ENCODE data around the gene KMT5B. TPM values are rescaled to one million over a fixed set of nuclear protein-coding genes. Genes with fewer than 3 reads are reported as not detected.

Gene KMT5B
- total RNA-seq, 4 donors from 2014 or later, result 25.5 to 47.1 (median 40.3) TPM

DNA sequence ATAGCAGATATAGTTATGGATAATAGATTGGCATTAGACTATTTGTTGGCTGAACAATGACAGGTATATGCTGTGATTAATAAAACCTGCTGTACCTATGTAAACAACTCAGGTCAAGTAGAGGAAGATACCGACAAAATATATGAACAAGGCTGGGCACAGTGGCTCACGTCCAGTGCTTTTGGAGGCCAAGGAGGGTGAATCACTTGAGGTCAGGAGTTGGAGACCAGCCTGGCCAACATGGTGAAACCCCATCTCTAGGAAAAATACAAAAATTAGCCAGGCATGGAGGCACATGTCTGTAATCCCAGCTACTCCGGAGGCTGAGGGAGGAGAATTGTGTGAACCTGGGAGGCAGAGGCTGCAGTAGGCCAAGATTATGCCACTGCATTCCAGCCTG is 77.9 kb downstream of the KMT5B start:
- Histone ChIP-seq H3K4me1 (peaks cover 0 to 10% (median 0%) of the 10 kb centered on the region in 4 donors), H3K4me3 (no peak overlapping the region), H3K27me3 (no peaks in the 10 kb centered on the region), H3K36me3 (no peaks in the 10 kb centered on the region), H3K27ac (no peak overlapping the region), H3K9me3 (no peaks in the 10 kb centered on the region)
- WGBS, 2 donors, result 65 to 86% methylated on average over 3 of the region's 3 CpGs
- DNase-seq (ENCODE audit: low spot score in 2 of 2), result no peak
- TF ChIP-seq EP300 (IDR thresholded peaks at IDR 0.05) (no peak), POLR2A (IDR thresholded peaks at IDR 0.05) (no peak)
- TF ChIP-seq, protein P1, sequence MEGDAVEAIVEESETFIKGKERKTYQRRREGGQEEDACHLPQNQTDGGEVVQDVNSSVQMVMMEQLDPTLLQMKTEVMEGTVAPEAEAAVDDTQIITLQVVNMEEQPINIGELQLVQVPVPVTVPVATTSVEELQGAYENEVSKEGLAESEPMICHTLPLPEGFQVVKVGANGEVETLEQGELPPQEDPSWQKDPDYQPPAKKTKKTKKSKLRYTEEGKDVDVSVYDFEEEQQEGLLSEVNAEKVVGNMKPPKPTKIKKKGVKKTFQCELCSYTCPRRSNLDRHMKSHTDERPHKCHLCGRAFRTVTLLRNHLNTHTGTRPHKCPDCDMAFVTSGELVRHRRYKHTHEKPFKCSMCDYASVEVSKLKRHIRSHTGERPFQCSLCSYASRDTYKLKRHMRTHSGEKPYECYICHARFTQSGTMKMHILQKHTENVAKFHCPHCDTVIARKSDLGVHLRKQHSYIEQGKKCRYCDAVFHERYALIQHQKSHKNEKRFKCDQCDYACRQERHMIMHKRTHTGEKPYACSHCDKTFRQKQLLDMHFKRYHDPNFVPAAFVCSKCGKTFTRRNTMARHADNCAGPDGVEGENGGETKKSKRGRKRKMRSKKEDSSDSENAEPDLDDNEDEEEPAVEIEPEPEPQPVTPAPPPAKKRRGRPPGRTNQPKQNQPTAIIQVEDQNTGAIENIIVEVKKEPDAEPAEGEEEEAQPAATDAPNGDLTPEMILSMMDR (IDR thresholded peaks at IDR 0.05), result no peak

DNA sequence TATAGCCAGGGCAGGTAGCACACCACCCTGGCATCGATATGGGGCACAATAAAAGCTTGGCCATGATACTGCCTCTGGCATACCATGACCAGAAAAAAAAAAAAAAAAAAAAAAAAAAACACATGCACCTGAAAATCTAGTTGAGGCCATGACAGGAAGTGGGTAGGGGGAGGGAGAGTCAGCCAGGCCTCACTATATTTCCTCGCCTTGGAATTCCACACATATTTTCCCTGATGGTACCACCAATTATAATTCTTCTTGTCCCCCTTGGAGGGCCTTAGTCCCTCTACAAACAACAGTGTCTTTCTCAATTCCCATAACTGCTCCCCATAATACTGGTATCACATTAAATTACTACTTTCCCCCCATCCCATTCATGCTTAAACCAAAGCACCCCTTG is 79.3 kb downstream of the KMT5B start:
- Histone ChIP-seq H3K36me3 (no peaks in the 10 kb centered on the region), H3K4me3 (no peak overlapping the region), H3K27me3 (no peaks in the 10 kb centered on the region), H3K4me1 (peaks cover 0 to 14% (median 2%) of the 10 kb centered on the region in 4 donors), H3K27ac (no peak overlapping the region), H3K9me3 (no peaks in the 10 kb centered on the region)
- 88 to 94% methylated on average over 2 of the region's 2 CpGs for WGBS, 2 donors
- DNase-seq (ENCODE audit: low spot score in 2 of 2), result no peak
- TF ChIP-seq POLR2A (IDR thresholded peaks at IDR 0.05) (no peak), EP300 (IDR thresholded peaks at IDR 0.05) (no peak)
- TF ChIP-seq, protein P1 (IDR thresholded peaks at IDR 0.05), result no peak

DNA sequence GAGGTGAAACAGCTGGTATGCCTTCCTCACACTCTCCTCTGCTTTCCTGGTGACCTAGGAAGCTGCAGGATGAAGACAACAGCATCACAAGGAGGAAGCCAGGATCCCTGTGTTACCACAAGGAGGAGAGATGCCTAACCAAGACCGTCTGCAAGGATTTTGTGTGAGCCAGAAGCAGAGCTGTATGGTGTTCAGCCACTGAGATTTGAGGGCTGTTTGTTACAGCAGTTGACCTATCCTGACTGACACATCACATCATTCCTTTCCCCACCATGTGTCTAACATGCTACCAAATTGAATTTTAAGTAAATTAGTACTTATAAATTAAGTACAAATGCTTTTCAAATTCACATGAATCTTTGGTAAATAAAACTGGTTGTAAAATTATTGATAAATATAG is 83.0 kb downstream of the KMT5B start:
- Histone ChIP-seq H3K36me3 (no peaks in the 10 kb centered on the region), H3K27me3 (no peaks in the 10 kb centered on the region), H3K9me3 (no peaks in the 10 kb centered on the region), H3K27ac (no peak overlapping the region), H3K4me1 (peaks cover 0 to 19% (median 5%) of the 10 kb centered on the region in 4 donors), H3K4me3 (no peak overlapping the region)
- DNase-seq (ENCODE audit: low spot score in 2 of 2), result no peak
- TF ChIP-seq EP300 (IDR thresholded peaks at IDR 0.05), result no peak
- TF ChIP-seq POLR2A (IDR thresholded peaks at IDR 0.05), result no peak
- TF ChIP-seq, protein P1 (IDR thresholded peaks at IDR 0.05), result no peak
- WGBS, 2 donors, result 63 to 76% methylated on average over 1 of the region's 1 CpG

DNA sequence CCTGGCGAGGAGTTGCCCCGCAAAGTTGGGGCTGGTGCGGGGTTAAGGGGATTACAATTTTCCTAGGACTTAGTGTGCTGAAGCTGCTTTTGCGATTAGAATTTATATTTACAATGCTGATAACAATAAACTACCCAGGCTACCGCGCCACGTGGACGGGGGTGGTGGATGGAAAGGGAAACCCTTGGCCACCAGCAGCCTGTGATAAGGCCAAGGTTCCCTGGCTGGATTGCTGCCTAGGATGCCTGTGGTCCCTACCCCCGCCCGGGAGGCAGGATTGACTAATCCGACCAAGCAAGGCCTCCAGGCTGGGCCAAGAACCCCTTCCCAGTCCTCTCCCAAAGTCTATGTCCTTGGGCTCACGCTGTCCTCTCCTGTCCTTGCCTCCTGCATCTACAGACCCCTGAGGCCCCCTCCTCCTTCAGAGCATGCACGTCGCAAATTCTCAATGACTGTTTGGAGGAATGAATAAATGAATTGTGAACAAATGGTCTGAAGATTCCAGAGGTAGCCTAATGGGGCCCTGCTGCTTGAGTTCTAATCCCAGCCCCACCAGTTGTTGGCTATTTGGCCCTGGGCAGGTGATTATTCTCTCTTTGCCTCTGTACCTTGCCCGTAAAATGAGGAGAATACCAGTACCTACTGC is 84.3 kb downstream of the KMT5B start:
- Histone ChIP-seq H3K36me3 (no peaks in the 10 kb centered on the region), H3K27ac (peak overlapping the region; percentile 49 to 94 (median 81)), H3K27me3 (no peaks in the 10 kb centered on the region), H3K9me3 (no peaks in the 10 kb centered on the region), H3K4me1 (peaks cover 0 to 19% (median 5%) of the 10 kb centered on the region in 4 donors), H3K4me3 (peak overlapping the region; percentile 39 to 74 (median 58))
- DNase-seq (ENCODE audit: low spot score in 2 of 2), result no peak
- TF ChIP-seq, protein P1 (IDR thresholded peaks at IDR 0.05), result no peak
- TF ChIP-seq POLR2A (IDR thresholded peaks at IDR 0.05), result no peak
- TF ChIP-seq EP300 (IDR thresholded peaks at IDR 0.05), result no peak
- 20 to 26% methylated on average over 11 to 14 of the region's 15 CpGs for WGBS, 2 donors
